Medulla oblongata (tissue), 1 donor: ENCODE results near the gene PPP2R3B.
"Not testable (repeated sequence)": the region's sequence is repeated elsewhere in the genome, so short reads cannot be mapped to it uniquely, and the experiment has no call there.

Source experiments
- DNase-seq: peaks from one replicate; pipeline ENCODE4 v3.0.0-alpha.2; 2015; ENCODE audit errors: extremely low spot score

The PPP2R3B gene

GRCh38 chrX:338836-339400 lies 47.8 kb downstream of the PPP2R3B start:
- no peak for DNase-seq

- no peak for DNase-seq
Measured at GRCh38 chrX:338281-338835, 48.3 kb downstream of the PPP2R3B start.

GRCh38 chrX:337331-337831 lies 49.3 kb downstream of the PPP2R3B start:
- DNase-seq, result no peak

- no peak for DNase-seq
Measured at GRCh38 chrX:336227-336626, 50.5 kb downstream of the PPP2R3B start.

- no peak for DNase-seq
Measured at GRCh38 chrX:335758-336155, 51.0 kb downstream of the PPP2R3B start.

GRCh38 chrX:334971-335757 lies 51.5 kb downstream of the PPP2R3B start:
- DNase-seq, result no peak

GRCh38 chrX:334331-334891 lies 52.3 kb downstream of the PPP2R3B start:
- no peak for DNase-seq

GRCh38 chrX:333611-334311 lies 52.9 kb downstream of the PPP2R3B start:
- DNase-seq, result no peak

GRCh38 chrX:332916-333610 lies 53.6 kb downstream of the PPP2R3B start:
- no peak for DNase-seq

- no peak for DNase-seq
Measured at GRCh38 chrX:332496-332860, 54.2 kb downstream of the PPP2R3B start.

GRCh38 chrX:331825-332495 lies 54.7 kb downstream of the PPP2R3B start:
- no peak for DNase-seq

- no peak for DNase-seq
Measured at GRCh38 chrX:331151-331824, 55.4 kb downstream of the PPP2R3B start.

- DNase-seq, result no peak
Measured at GRCh38 chrX:330726-331150, 56.0 kb downstream of the PPP2R3B start.

- not testable (repeated sequence) for DNase-seq
Measured at GRCh38 chrX:330141-330725, 56.5 kb downstream of the PPP2R3B start.

- no peak for DNase-seq
Measured at GRCh38 chrX:329291-329910, 57.3 kb downstream of the PPP2R3B start.

- no peak for DNase-seq
Measured at GRCh38 chrX:327660-328126, 59.0 kb downstream of the PPP2R3B start.

- DNase-seq, result not testable (repeated sequence)
Measured at GRCh38 chrX:324664-325063, 62.0 kb downstream of the PPP2R3B start.

- peak; percentile 24 for DNase-seq
Measured at GRCh38 chrX:323721-324628, 62.7 kb downstream of the PPP2R3B start.
